Measurements from ENCODE around the gene LDLRAD4.

The LDLRAD4 gene

GRCh38 chr18:13278062-13278630 is 59.6 kb downstream of the LDLRAD4 start:
- Histone ChIP-seq H3K36me3 (ENCODE audit: control insufficient read depth in 4 of 4, insufficient read depth in 4 of 4, low read length in 3 of 4) (peaks cover 0 to 12% (median 8%) of the 10 kb centered on the region in 4 experiments), H3K27me3 (replicated peaks in 2 of 5; ENCODE audit: control insufficient read depth in 4 of 5, insufficient read depth in 5 of 5, low read length in 4 of 5) (no peaks in the 10 kb centered on the region), H3K9me3 (ENCODE audit: control extremely low read depth in 1 of 5, control insufficient read depth in 4 of 5, insufficient read depth in 2 of 5, low read depth in 1 of 5, low read length in 4 of 5) (peaks cover 0 to 3% (median 0%) of the 10 kb centered on the region in 5 experiments), H3K4me1 (ENCODE audit: control extremely low read depth in 1 of 4, control insufficient read depth in 4 of 4, insufficient read depth in 4 of 4, low read length in 3 of 4) (peaks cover 0 to 3% (median 1%) of the 10 kb centered on the region in 4 experiments), H3K4me3 (ENCODE audit: control insufficient read depth in 1 of 7, extremely low read depth in 1 of 7, insufficient read depth in 4 of 7, low read depth in 2 of 7, low read length in 6 of 7) (no peak overlapping the region), H3K27ac (ENCODE audit: insufficient read depth in 1 of 2, low read depth in 1 of 2, low read length in 2 of 2, poor library complexity in 1 of 2, severe bottlenecking in 2 of 2) (no peak overlapping the region)
- CTCF ChIA-PET = interaction anchor here (1.2 to 1.8 kb wide), 2 partner anchors 9 to 11 kb away, joined by 4 to 6 read pairs; no protein-coding TSS in a partner anchor
- POLR2A ChIA-PET = no interaction called here
- no peak for DNase-seq
- 97% methylated on average over 6 of the region's 10 CpGs for WGBS (ENCODE audit: insufficient coverage)

- no peaks in the 10 kb centered on the region for H3K4me1 ChIP-seq (ENCODE audit: control extremely low read depth in 1 of 4, control insufficient read depth in 4 of 4, insufficient read depth in 4 of 4, low read length in 3 of 4)
- no peak overlapping the region for H3K4me3 ChIP-seq (ENCODE audit: control insufficient read depth in 1 of 7, extremely low read depth in 1 of 7, insufficient read depth in 4 of 7, low read depth in 2 of 7, low read length in 6 of 7)
- peaks cover 0 to 3% (median 0%) of the 10 kb centered on the region in 5 experiments for H3K9me3 ChIP-seq (ENCODE audit: control extremely low read depth in 1 of 5, control insufficient read depth in 4 of 5, insufficient read depth in 2 of 5, low read depth in 1 of 5, low read length in 4 of 5)
- no peaks in the 10 kb centered on the region for H3K27me3 ChIP-seq (replicated peaks in 2 of 5; ENCODE audit: control insufficient read depth in 4 of 5, insufficient read depth in 5 of 5, low read length in 4 of 5)
- 93% methylated on average over 17 of the region's 22 CpGs for WGBS (ENCODE audit: insufficient coverage)
- no peak for DNase-seq
- no peak overlapping the region for H3K27ac ChIP-seq (ENCODE audit: insufficient read depth in 1 of 2, low read depth in 1 of 2, low read length in 2 of 2, poor library complexity in 1 of 2, severe bottlenecking in 2 of 2)
- peaks cover 0 to 12% (median 8%) of the 10 kb centered on the region in 4 experiments for H3K36me3 ChIP-seq (ENCODE audit: control insufficient read depth in 4 of 4, insufficient read depth in 4 of 4, low read length in 3 of 4)
- ChIA-PET CTCF (interaction anchor here (0.5 to 0.7 kb wide), 2 partner anchors 40 to 765 kb away, joined by 3 read pairs; no protein-coding TSS in a partner anchor), POLR2A (interaction anchor here (0.6 kb wide), 1 partner anchor 778 kb away, joined by 3 read pairs; no protein-coding TSS in a partner anchor)
Measured at GRCh38 chr18:13279181-13280069, 60.9 kb downstream of the LDLRAD4 start.

GRCh38 chr18:13280070-13280795 is 61.7 kb downstream of the LDLRAD4 start:
- no peaks in the 10 kb centered on the region for H3K27me3 ChIP-seq (replicated peaks in 2 of 5; ENCODE audit: control insufficient read depth in 4 of 5, insufficient read depth in 5 of 5, low read length in 4 of 5)
- no peak overlapping the region for H3K27ac ChIP-seq (ENCODE audit: insufficient read depth in 1 of 2, low read depth in 1 of 2, low read length in 2 of 2, poor library complexity in 1 of 2, severe bottlenecking in 2 of 2)
- no peaks in the 10 kb centered on the region for H3K4me1 ChIP-seq (ENCODE audit: control extremely low read depth in 1 of 4, control insufficient read depth in 4 of 4, insufficient read depth in 4 of 4, low read length in 3 of 4)
- DNase-seq = no peak
- peaks cover 0 to 3% (median 0%) of the 10 kb centered on the region in 5 experiments for H3K9me3 ChIP-seq (ENCODE audit: control extremely low read depth in 1 of 5, control insufficient read depth in 4 of 5, insufficient read depth in 2 of 5, low read depth in 1 of 5, low read length in 4 of 5)
- CTCF ChIA-PET = interaction anchor here (0.7 to 1.2 kb wide), 2 partner anchors 40 to 56 kb away, joined by 3 read pairs; no protein-coding TSS in a partner anchor
- H3K36me3 ChIP-seq (ENCODE audit: control insufficient read depth in 4 of 4, insufficient read depth in 4 of 4, low read length in 3 of 4) = peaks cover 0 to 12% (median 8%) of the 10 kb centered on the region in 4 experiments
- POLR2A ChIA-PET = no interaction called here
- H3K4me3 ChIP-seq (ENCODE audit: control insufficient read depth in 1 of 7, extremely low read depth in 1 of 7, insufficient read depth in 4 of 7, low read depth in 2 of 7, low read length in 6 of 7) = no peak overlapping the region
- WGBS (ENCODE audit: insufficient coverage) = 97% methylated on average over 9 of the region's 11 CpGs

- 100% methylated on average over 2 of the region's 2 CpGs for WGBS (ENCODE audit: insufficient coverage)
- Histone ChIP-seq H3K4me3 (ENCODE audit: control insufficient read depth in 1 of 7, extremely low read depth in 1 of 7, insufficient read depth in 4 of 7, low read depth in 2 of 7, low read length in 6 of 7) (no peak overlapping the region), H3K27ac (ENCODE audit: insufficient read depth in 1 of 2, low read depth in 1 of 2, low read length in 2 of 2, poor library complexity in 1 of 2, severe bottlenecking in 2 of 2) (no peak overlapping the region), H3K27me3 (replicated peaks in 2 of 5; ENCODE audit: control insufficient read depth in 4 of 5, insufficient read depth in 5 of 5, low read length in 4 of 5) (no peaks in the 10 kb centered on the region), H3K4me1 (ENCODE audit: control extremely low read depth in 1 of 4, control insufficient read depth in 4 of 4, insufficient read depth in 4 of 4, low read length in 3 of 4) (no peaks in the 10 kb centered on the region), H3K9me3 (ENCODE audit: control extremely low read depth in 1 of 5, control insufficient read depth in 4 of 5, insufficient read depth in 2 of 5, low read depth in 1 of 5, low read length in 4 of 5) (peaks cover 0 to 3% (median 0%) of the 10 kb centered on the region in 5 experiments), H3K36me3 (ENCODE audit: control insufficient read depth in 4 of 4, insufficient read depth in 4 of 4, low read length in 3 of 4) (peaks cover 0 to 12% (median 8%) of the 10 kb centered on the region in 4 experiments)
- ChIA-PET POLR2A (no interaction called here), CTCF (interaction anchor here (1.0 kb wide), 1 partner anchor 25 kb away, joined by 3 read pairs; no protein-coding TSS in a partner anchor)
- no peak for DNase-seq
Measured at GRCh38 chr18:13281406-13281805, 62.8 kb downstream of the LDLRAD4 start.

- peaks cover 0 to 12% (median 6%) of the 10 kb centered on the region in 4 experiments for H3K36me3 ChIP-seq (ENCODE audit: control insufficient read depth in 4 of 4, insufficient read depth in 4 of 4, low read length in 3 of 4)
- H3K27me3 ChIP-seq (replicated peaks in 2 of 5; ENCODE audit: control insufficient read depth in 4 of 5, insufficient read depth in 5 of 5, low read length in 4 of 5) = no peaks in the 10 kb centered on the region
- no peak for DNase-seq
- H3K4me3 ChIP-seq (ENCODE audit: control insufficient read depth in 1 of 7, extremely low read depth in 1 of 7, insufficient read depth in 4 of 7, low read depth in 2 of 7, low read length in 6 of 7) = no peak overlapping the region
- WGBS (ENCODE audit: insufficient coverage) = 89% methylated on average over 6 of the region's 7 CpGs
- no peaks in the 10 kb centered on the region for H3K4me1 ChIP-seq (ENCODE audit: control extremely low read depth in 1 of 4, control insufficient read depth in 4 of 4, insufficient read depth in 4 of 4, low read length in 3 of 4)
- no peak overlapping the region for H3K27ac ChIP-seq (ENCODE audit: insufficient read depth in 1 of 2, low read depth in 1 of 2, low read length in 2 of 2, poor library complexity in 1 of 2, severe bottlenecking in 2 of 2)
- ChIA-PET POLR2A (no interaction called here), CTCF (no interaction called here)
- H3K9me3 ChIP-seq (ENCODE audit: control extremely low read depth in 1 of 5, control insufficient read depth in 4 of 5, insufficient read depth in 2 of 5, low read depth in 1 of 5, low read length in 4 of 5) = peaks cover 0 to 3% (median 0%) of the 10 kb centered on the region in 5 experiments
Measured at GRCh38 chr18:13283746-13284145, 65.2 kb downstream of the LDLRAD4 start.

GRCh38 chr18:13284330-13285027 is 65.9 kb downstream of the LDLRAD4 start:
- no peak for DNase-seq
- CTCF ChIA-PET = no interaction called here
- POLR2A ChIA-PET = no interaction called here
- peaks cover 0 to 3% (median 0%) of the 10 kb centered on the region in 5 experiments for H3K9me3 ChIP-seq (ENCODE audit: control extremely low read depth in 1 of 5, control insufficient read depth in 4 of 5, insufficient read depth in 2 of 5, low read depth in 1 of 5, low read length in 4 of 5)
- no peaks in the 10 kb centered on the region for H3K4me1 ChIP-seq (ENCODE audit: control extremely low read depth in 1 of 4, control insufficient read depth in 4 of 4, insufficient read depth in 4 of 4, low read length in 3 of 4)
- H3K36me3 ChIP-seq (ENCODE audit: control insufficient read depth in 4 of 4, insufficient read depth in 4 of 4, low read length in 3 of 4) = peaks cover 0 to 13% (median 6%) of the 10 kb centered on the region in 4 experiments
- H3K4me3 ChIP-seq (ENCODE audit: control insufficient read depth in 1 of 7, extremely low read depth in 1 of 7, insufficient read depth in 4 of 7, low read depth in 2 of 7, low read length in 6 of 7) = no peak overlapping the region
- H3K27me3 ChIP-seq (replicated peaks in 2 of 5; ENCODE audit: control insufficient read depth in 4 of 5, insufficient read depth in 5 of 5, low read length in 4 of 5) = no peaks in the 10 kb centered on the region
- WGBS (ENCODE audit: insufficient coverage) = 97% methylated on average over 20 of the region's 22 CpGs
- H3K27ac ChIP-seq (ENCODE audit: insufficient read depth in 1 of 2, low read depth in 1 of 2, low read length in 2 of 2, poor library complexity in 1 of 2, severe bottlenecking in 2 of 2) = no peak overlapping the region
